Measurements from ENCODE around the gene PRRT1B.

PRRT1B gene

DNA sequence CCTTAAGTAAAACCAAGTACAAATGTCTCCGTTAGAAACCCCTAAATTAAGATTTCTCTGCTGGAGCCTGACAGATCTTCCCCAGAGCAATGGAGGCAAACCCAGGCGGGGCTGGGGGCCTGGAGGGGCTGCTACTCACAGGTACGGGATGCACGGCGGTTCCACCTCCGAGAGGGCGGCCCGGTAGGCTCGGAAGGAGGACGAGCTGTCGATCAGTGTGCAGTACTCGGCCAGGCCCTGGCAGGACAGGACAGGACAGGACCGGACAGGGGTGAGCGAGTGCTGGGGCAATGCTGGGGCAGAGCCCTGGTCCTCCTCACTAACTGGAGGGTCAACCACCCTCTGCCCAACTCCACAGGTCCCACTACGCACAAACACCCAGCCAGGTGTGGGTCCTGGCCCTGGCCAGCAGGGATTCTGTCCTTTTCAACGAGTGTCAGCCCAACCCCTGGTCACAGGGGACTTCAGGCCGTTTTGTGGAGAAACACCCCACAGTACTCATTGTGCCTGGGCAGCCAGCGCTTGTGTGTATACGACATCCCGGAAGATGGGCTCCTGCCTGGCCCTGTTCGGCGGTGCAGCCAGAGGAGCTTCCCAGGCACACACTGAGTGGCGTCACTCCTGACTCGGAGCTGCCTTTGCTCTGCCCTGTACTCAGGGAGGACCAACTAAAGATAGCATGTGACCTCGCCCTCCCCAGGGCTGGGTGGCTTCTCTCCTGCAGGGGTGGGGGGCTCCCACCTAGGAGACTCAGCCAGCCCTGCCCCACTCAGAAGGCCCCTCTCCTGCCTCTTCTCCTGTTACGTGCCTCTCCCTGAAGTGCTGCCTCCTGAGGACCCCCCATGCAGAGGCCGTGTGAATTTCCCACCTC lies 37.4 kb downstream of the PRRT1B start:
- no peak for DNase-seq

DNA sequence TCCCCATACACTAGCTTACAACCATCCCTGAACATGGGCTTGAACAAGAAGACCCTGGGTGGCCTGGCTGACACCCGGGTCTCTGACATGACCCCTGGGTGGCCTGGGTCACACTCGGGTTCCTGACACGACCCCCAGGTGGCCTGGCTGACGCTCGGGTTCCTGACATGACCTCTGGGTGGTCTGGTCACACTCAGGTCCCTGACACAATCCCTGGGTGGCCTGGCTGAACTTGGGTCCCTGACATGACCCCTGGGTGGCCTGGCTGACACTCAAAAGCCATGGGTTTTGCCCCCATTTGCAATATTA lies 38.0 kb downstream of the PRRT1B start:
- DNase-seq, result no peak

DNA sequence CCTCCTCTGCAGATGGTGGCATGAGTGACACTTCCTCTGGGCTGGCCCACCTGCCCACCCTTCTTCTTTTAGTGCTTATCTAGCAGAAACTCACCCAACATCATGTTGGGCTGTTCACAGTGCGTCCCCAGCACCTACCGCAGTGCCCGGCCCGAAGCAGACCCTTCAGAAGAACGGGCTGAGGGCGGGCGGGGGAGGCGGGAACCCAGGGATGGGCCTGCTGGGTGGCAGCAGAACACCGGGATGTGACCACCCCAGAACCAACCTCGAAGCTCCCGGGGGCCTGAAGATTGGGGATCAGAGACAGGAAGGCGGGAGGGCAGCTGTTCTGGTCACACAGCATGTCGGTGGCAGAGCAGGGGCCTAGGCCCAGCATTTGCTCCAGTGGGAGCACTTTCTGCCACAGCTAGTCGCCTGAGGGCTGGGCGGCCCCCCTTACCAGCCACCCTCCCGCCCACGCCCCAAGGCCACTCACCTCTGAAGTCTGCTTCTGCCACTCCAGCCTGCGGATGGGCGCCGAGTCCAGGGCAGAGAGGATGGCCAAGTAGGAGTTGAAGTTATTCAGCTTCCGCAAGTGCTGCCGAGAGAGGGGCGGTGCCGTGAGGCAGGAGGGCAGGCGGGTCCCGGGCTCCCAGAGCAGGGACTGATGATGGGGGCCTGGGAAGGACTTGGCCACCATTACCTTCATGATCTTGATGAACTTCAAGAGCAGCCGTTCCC lies 38.7 kb downstream of the PRRT1B start:
- no peak for DNase-seq

DNA sequence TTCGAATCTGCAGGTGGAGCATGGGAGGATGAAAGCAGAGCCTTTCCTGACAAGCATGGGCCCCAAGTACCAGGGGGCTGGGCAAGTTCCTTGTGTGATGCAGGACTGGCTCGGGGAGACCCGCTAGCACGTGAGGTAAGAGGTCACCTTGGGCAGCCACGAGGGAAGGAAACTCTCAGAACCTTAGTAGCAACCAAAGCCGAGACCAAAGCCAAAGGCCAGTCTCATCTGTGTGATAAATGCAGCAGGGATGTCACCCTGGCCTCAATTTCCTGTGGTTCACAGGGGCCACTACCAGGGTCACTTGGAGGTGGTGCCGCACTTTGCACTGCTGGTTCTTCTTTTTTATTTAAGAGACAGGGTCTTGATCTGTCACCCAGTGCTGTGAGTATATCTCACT lies 39.5 kb downstream of the PRRT1B start:
- no peak for DNase-seq

DNA sequence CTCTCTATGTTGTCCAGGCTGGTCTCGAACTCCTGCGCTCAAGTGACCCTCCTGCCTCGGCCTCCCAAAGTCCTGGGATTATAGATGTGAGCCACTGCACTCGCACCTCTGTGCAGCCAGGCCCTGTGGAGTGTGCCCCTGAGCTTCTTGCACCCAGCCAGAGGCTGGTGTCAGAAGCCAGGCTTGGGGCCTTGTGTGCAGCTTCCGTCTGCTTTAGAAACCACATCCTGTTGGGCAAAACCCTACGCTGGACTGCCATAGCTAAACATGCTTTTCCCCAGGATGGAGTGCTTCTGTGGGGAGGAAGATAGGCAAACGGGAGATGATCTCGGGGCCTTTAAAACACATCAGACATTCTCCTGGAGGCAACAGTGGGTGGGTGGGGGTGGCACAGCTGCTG lies 40.1 kb downstream of the PRRT1B start:
- DNase-seq, result no peak

DNA sequence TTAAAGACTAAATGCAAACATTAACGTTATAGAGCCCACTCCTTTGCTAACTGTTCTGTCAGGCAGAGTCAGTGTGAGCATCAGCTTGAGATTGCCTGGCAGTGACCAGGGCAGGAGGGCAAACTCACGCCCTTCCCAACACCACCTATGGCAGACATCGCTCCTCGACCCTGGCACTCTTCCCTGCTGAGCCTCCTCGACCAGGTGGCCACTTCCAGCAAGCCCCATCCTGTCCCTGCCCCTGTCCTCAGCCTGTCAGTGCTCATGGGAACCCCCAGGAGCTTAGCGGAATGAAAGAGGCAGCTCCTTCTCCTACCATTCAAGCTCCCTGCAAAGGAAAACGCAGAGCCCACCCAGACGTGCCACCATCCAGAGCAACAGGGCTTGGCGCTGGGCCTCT lies 42.0 kb downstream of the PRRT1B start:
- no peak for DNase-seq

DNA sequence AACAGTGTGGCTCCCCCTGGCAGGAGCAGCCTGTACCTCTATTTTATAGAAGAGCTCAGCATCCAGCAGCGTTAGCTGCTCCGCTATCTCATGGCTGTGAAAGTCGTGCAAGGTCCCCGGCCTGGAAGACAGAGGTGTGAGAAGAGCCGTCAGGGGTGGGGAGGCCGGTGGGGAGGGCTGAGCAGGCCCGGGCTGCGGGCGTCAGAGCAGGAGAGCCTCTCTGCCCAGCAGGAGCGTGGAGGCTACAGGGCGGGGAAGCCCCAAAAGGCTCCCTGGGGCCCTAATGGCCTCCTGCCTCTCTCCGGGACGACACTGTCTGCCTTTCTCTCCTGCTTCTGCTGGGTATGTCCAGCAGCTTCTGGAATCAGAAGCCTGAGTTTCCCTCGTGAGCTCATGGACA lies 42.6 kb downstream of the PRRT1B start:
- DNase-seq, result no peak

DNA sequence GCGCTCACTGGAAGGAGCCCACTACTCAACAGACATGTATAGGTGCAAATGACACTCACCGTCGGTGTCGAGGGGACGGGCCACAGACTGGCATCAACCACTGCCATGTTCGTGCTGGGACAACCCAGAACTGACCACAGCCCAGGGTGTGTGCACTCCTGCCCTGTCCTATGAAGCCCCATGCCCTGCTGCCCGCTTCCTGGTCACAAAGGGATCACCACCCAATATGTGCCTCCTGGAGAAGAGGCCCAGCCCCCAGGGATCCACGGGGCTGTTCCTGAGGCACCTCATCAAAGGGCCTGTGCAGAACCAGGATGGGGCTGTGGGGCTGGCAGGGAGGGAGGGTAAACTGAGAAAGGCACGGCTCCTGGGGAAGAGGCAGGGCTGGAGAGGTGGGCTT lies 43.1 kb downstream of the PRRT1B start:
- DNase-seq, result no peak

DNA sequence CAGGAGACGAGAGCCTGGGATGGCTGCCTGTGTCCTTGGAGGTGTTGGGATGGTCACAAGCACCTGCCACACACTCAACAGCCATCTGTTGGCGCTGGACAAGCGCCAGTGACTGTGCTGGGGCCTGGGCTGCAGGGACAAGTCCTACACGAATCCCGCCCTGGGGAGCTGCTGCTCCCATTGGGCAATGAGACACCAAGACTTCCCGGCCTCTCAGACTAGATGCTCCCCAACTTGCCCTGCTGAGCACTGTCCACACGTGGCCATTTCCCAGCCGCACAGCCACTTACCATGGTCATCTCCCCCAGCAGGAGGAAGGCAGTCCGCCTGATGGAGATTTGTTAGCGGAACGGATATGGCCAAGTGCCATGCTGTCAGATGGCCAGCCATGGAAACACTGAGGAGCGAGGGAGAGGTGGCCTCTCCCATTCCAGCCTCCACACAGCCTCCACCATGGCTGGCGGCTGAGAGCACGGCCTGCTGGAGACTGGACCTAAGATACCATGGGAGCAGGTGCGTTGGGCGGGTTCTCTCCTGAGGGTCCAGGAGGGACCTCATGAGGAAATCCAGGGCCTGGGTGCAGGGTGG lies 43.9 kb downstream of the PRRT1B start:
- no peak for DNase-seq

DNA sequence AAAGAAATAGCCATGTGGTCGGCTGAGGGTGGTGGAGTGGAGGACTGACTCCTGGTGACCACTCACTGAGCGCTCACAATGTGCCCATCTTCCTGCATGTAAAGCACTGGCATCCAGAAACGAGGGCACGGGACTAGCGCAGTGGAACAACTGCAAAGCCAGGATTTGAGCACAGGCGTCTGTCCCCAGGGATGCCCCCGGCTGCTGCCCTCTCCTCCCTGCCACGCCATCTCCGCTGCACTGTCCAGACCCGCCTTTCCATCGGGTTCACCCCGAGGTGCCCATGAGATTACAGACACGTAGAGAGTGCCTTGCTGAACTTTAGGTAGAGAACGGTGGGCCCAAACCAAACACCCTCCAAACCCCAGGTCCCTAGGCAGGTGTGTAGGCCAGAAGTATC lies 44.7 kb downstream of the PRRT1B start:
- no peak for DNase-seq

DNA sequence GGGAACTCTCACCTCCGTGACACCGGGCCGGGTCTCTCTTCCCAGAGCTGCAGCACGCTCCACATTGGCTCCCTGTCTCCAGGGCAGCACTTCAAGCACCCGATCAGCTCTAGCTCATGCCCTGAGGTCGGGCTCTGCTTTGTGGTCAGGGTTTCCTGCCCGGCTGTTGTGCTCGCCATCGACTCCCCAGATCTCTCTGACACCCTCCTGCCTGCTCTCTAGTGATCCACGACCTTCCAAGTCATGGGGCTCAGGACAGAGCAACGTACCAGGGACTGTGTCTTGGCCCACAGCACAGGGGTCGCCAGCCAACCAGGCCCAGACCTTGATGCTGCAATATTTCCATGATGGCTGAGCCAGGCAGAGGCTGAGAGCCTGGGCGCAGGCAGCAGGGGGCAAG lies 45.1 kb downstream of the PRRT1B start:
- no peak for DNase-seq

DNA sequence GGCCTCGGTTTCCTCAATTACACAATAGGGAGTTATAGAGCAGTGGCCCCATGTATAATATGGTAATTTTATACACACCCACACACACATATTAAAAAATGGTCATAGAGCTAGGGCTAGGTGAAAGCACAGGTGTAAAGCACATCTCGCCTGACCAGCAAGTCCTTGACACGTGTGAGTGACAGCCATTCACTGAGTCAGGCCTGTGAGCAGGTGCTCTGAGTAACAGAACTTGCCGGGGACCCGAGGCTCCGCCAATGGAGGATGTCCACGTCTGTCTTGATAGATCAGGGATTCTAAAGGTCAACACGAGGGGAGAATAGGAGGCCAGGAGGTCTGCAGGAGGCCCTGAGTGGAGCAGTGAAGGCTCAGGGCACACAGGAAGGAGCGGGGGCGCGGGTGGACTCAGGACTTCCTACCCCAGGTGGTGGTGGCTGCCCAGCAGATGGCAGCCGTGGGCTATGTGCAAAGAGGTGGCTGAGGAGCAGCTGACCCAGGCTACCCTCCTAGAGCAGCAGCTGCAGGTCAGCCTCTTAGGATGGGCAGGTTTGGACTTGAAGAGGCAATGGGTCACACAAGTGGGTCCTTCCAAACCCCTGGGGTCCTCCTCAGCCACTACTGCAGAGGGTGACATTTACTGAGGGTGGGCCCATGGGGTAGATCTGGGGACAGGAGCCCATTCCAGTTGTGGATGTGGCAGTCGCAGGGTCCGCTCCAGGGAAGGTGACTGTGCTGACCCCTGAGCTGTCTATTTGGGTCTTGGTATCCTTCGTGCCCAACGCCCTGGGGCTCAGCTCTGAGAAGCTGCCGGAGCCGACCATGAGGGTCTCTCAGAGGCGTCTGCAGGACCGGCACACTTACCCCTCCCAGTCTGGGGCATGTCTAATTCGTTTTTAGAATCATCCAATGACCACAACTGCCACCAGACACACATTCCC lies 45.9 kb downstream of the PRRT1B start:
- peak; percentile 29 for DNase-seq

DNA sequence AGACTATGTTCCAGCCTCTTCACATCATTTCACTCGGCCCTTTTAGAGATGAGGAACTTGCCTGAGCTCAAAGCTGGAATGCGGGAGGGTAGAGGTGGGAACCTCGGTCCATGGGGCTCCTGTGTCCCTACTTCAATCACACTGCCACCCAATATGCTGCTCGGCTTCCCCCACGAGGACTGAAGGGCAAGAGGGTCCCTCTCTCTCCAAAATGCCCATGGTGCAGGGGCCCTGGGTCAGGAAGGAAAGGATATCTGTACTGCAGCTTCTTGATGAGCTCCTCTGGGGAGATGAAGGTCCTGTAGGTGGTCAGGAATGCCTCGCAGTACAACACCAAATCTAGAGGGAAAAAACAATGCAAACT lies 46.5 kb downstream of the PRRT1B start:
- no peak for DNase-seq

DNA sequence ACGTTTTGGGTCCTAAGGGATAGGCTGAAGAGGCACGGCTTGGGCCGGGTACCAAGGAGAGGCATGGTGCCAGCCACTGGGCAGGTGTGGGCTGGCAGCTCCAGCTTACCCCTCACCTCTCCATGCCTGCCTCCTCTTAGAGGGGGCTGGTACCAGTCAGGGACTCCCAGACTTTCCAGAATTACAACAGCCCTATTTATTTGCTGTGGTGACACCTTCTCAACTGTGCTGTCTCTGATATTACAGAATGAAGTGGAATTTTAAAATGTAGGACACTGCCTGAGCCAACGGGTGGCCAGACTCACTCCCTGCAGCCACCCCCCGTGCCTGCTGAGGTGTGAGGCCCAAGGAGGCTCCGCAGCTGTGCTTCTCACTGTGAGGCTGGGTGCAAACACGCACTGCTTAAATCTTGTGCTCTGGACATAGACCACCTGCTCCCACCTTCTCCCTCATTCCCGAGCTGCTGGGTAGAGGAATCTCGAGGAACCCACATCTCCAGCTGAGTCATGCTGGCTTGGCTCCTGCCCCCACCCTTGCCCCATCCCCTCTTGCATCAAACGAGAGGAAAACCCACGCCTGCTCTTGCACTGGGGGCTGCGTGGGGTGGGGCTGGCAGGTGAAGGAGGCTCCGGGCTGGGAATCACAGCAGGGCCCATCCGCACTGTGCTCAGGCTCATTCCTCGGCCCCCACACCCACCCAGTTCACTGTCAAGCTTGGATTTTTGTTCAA lies 47.9 kb downstream of the PRRT1B start:
- no peak for DNase-seq

DNA sequence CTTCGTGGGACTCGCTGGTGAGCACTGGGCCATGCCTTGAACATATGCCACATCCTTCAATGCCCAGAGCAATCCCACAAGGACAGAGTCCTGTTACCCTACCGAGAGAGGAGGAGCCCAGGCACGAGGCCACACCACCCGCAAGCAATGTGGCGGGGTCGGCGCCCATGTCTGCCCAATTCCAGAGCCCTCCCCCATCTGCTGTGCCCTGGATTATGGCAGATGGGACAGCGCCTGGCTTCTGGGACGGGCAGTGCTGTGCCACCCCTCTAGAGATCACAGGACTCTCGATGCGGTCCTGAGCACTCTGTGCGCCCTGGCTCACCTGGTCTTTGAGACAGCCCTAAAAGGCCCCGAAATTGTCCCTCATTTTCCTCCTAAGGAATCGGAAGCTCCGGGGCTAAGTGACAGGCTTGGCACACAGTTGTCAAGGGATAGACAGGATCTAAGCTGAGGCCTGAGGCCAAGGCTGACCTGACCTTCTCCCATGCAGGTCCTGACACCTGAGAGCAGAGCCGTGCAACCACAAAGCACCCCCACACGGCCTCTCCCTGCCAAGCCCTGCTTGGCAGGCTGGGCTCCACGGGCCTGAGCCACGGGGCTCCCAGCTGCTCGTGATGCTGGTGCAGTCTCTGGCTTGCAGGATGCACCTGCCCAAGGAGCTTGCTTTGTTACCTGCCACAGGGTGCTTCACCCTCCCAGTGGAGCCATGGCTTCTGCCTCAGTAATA lies 48.8 kb downstream of the PRRT1B start:
- DNase-seq, result no peak

DNA sequence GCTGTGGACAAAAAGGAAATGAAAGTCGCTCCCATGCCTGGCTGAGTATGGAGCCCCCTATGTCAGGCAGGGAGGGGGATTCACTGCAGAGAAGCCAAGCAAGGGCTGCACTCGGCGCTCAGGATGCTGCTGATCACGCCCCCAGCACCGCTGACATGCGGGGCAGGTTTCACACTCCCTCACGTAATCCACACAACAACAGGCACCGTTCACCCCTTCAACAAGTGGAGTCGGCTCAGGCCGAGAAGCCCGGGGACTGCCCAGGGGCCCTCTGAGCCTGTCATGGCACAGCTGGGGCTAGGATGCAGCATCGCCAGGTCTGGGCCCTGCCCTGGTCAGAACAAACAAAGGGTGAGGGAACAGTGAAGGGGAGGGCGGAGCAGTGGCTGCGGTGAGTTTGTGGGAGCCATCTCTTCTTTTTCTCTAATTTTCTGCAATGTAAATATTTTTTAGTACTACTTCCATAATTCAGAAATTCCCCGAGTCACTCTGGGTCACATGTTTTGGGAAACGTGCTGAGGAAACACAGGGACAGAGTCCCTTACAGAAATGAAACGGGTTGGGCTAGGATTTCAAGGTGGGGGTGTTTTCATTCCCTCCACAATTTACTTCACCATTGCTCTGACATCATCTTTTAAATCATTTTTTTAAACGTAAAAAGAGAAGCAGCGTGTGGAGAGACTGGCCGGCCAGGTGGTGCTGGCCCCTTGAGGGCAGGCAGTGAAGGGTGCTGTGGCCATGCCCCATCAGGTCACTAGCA lies 49.8 kb downstream of the PRRT1B start:
- DNase-seq, result no peak

DNA sequence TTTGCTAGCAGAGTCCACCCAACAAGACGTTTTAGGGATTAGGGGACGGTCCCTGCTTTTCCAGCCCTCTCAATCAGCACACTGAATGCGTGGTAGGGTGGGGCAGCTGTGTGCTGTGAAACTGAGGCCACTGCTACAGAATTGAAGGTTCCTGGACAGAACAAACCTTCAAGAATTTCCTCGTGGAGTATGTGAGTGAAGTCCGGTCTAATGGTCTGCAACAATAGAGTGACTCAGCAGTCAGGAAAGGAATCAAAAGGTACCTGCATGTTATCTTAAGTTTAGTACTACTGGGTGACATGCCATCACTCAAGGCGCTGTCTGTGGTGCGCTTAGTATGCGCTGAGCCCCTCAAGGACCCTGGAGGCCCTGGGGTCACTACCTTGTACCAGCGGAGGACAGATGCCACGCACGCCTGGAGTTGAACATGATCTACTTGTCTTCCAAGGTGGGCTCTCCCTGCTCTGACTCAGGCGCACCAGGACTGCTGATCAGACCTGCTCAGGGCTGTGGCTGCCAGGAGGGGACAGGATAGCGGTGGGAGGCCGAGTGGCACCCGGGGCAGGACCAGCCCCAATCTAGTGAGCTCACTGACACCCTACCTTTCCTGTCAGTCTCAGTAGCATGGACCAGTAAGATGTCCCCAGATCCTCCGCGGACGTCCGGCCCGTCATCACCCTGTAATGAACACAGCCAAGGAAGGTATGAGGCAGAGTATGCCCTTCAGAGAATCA lies 50.5 kb downstream of the PRRT1B start:
- no peak for DNase-seq

DNA sequence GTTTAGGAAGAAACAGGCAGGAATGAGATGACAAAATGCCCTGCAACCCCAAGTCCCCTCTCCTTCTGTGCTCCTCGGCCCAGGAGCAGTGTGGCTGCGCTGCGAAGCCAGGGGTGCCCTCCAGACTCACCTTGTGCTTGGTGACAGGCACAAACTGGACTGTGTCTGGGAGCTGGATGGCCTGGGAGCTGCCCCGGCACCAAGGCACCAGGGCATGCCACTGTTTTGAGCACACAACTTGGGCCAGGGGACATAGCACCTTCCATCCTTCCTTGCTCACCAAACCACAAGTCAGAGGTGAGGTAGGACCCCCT lies 51.1 kb downstream of the PRRT1B start:
- no peak for DNase-seq

DNA sequence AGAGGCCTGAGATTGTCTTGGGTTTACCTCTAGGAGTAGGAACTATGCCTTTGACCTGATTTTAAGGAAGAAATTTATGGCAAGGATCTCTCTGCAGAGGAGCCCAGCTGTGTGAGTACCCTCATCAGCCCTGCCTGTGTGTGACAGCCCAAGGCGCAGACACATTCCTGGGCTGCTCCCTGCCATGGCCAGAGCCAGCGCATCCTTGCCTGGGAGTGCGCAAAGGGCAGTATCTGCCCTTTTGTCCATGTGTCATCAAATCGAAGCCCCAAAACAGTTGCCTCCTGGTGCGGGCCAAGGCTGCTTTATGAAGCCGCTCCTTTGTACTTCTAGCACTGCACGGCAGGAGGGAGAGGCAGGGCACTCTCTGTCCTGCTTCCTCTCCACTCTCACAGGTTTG lies 51.9 kb downstream of the PRRT1B start:
- no peak for DNase-seq

DNA sequence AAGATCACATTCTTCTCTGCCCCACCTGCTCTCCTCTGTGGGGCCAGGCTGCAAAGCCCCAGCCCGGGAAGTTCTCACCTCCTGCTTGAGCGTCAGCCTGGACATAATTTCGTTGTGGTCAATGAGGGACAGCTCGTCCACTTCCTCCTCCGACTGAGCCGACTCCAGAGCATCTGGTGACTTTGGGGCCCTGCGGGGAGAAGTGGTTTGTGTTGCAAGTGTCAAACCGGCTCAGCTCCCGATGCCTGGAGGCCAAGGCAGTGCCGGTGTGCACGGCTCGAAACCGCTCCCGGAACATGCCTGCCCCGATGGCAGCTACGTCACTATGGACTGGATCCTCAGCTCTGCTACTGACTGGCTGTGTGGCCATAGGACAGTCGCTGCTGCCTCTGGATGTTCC lies 52.8 kb downstream of the PRRT1B start:
- DNase-seq, result no peak

Measured in NCI-H748 treated with DMSO at 0.1 percent for 48 hours (cell line).